Prostate gland (tissue), 1 donor: ENCODE measurements around the gene TCF20.

Source experiments
- POLR2A ChIP-seq: fragments of 450-650 bp; IDR thresholded peaks from one replicate; pipeline ENCODE4 v1.6.1; 2016; ENCODE audit warnings: antibody characterized with exemption, mild to moderate bottlenecking
- POLR2AphosphoS5 ChIP-seq: sonication (generic); formaldehyde crosslinking; IDR thresholded peaks from one replicate; pipeline ENCODE4 v1.6.1; 2017; ENCODE audit warnings: antibody characterized with exemption

- TF ChIP-seq POLR2AphosphoS5 (no peak), POLR2A (no peak)
Measured at GRCh38 chr22:42258126-42258525, 12.3 kb downstream of the TCF20 start.
